Activated T-helper 17 cell treated with anti-CD3 and anti-CD28 coated beads, Interleukin-2, amount 50 U/mL, for 72 hours (primary cell): ENCODE results near the gene MCF2L2. TPM values are rescaled to one million over a fixed set of nuclear protein-coding genes. Genes with fewer than 3 reads are reported as not detected.

Experiments used
- ATAC-seq: fragments of 150-1000 bp; cut with Tn5 transposase; replicated peaks from 2 replicates; pipeline ENCODE4 v1.10.0; 2021; ENCODE audit warnings: mild to moderate bottlenecking, moderate library complexity
- H3K27ac Mint-ChIP-seq: one replicate; pipeline ENCODE4 v1.8.0; 2022; ENCODE audit warnings: mixed read lengths
- H3K27me3 Mint-ChIP-seq: one replicate; pipeline ENCODE4 v1.8.0; 2022; ENCODE audit warnings: mixed read lengths
- H3K36me3 Mint-ChIP-seq: one replicate; pipeline ENCODE4 v1.8.0; 2022; ENCODE audit warnings: low read depth, mild to moderate bottlenecking, mixed read lengths
- H3K4me1 Mint-ChIP-seq: one replicate; pipeline ENCODE4 v1.8.0; 2022; ENCODE audit warnings: mixed read lengths
- H3K4me3 Mint-ChIP-seq: one replicate; pipeline ENCODE4 v1.8.0; 2022; ENCODE audit warnings: mild to moderate bottlenecking, mixed read lengths
- H3K9me3 Mint-ChIP-seq: one replicate; pipeline ENCODE4 v1.8.0; 2022; ENCODE audit warnings: mixed read lengths
- total RNA-seq, 2 donors: library from RNA; stranded (reverse); gene quantifications; one replicate each; pipeline ENCODE4 v1.2.3, GENCODE V29; 2022

MCF2L2 gene
- total RNA-seq, 2 donors from 2014 or later, result 9.0 to 10.0 TPM

- ATAC-seq, result no peak
- Mint-ChIP-seq H3K27ac (peak overlapping the region; percentile 24), H3K4me1 (peaks cover 16% of the 10 kb centered on the region), H3K27me3 (no peaks in the 10 kb centered on the region), H3K9me3 (no peaks in the 10 kb centered on the region), H3K4me3 (no peak overlapping the region), H3K36me3 (peaks cover 20% of the 10 kb centered on the region)
Measured at GRCh38 chr3:183324083-183324482, 104.3 kb downstream of the MCF2L2 start.

GRCh38 chr3:183319371-183319770 is 109.0 kb downstream of the MCF2L2 start:
- H3K9me3 Mint-ChIP-seq, result no peaks in the 10 kb centered on the region

GRCh38 chr3:183318877-183319276 is 109.5 kb downstream of the MCF2L2 start:
- Mint-ChIP-seq H3K27me3 (no peaks in the 10 kb centered on the region), H3K4me3 (no peak overlapping the region), H3K36me3 (peaks cover 50% of the 10 kb centered on the region), H3K9me3 (no peaks in the 10 kb centered on the region), H3K27ac (no peak overlapping the region), H3K4me1 (peaks cover 13% of the 10 kb centered on the region)
- ATAC-seq, result no peak

More at GRCh38 chr3:183319371-183319770, 109.0 kb downstream of the MCF2L2 start:
- peaks cover 13% of the 10 kb centered on the region for H3K4me1 Mint-ChIP-seq
- no peak overlapping the region for H3K4me3 Mint-ChIP-seq
- no peaks in the 10 kb centered on the region for H3K27me3 Mint-ChIP-seq
- H3K36me3 Mint-ChIP-seq, result peaks cover 47% of the 10 kb centered on the region
- ATAC-seq, result no peak
- H3K27ac Mint-ChIP-seq, result peak overlapping the region; percentile 6

GRCh38 chr3:183317886-183318865 is 110.2 kb downstream of the MCF2L2 start:
- Mint-ChIP-seq H3K4me3 (no peak overlapping the region), H3K9me3 (no peaks in the 10 kb centered on the region), H3K27me3 (no peaks in the 10 kb centered on the region), H3K27ac (no peak overlapping the region), H3K4me1 (peaks cover 13% of the 10 kb centered on the region), H3K36me3 (peaks cover 47% of the 10 kb centered on the region)
- no peak for ATAC-seq

GRCh38 chr3:183317271-183317670 is 111.1 kb downstream of the MCF2L2 start:
- H3K4me3 Mint-ChIP-seq, result no peak overlapping the region
- H3K9me3 Mint-ChIP-seq, result no peaks in the 10 kb centered on the region
- peaks cover 17% of the 10 kb centered on the region for H3K4me1 Mint-ChIP-seq
- no peak for ATAC-seq
- H3K27ac Mint-ChIP-seq, result no peak overlapping the region
- H3K36me3 Mint-ChIP-seq, result peaks cover 41% of the 10 kb centered on the region
- H3K27me3 Mint-ChIP-seq, result no peaks in the 10 kb centered on the region

GRCh38 chr3:183315739-183316138 is 112.7 kb downstream of the MCF2L2 start:
- Mint-ChIP-seq H3K36me3 (peaks cover 53% of the 10 kb centered on the region), H3K27me3 (no peaks in the 10 kb centered on the region), H3K27ac (no peak overlapping the region), H3K9me3 (no peaks in the 10 kb centered on the region), H3K4me1 (peaks cover 15% of the 10 kb centered on the region), H3K4me3 (no peak overlapping the region)
- no peak for ATAC-seq

- Mint-ChIP-seq H3K36me3 (peaks cover 66% of the 10 kb centered on the region), H3K9me3 (no peaks in the 10 kb centered on the region), H3K4me3 (no peak overlapping the region), H3K27me3 (no peaks in the 10 kb centered on the region), H3K4me1 (peaks cover 3% of the 10 kb centered on the region), H3K27ac (no peak overlapping the region)
- no peak for ATAC-seq
Measured at GRCh38 chr3:183313764-183314163, 114.7 kb downstream of the MCF2L2 start.

- Mint-ChIP-seq H3K9me3 (no peaks in the 10 kb centered on the region), H3K4me3 (no peak overlapping the region)
Measured at GRCh38 chr3:183313351-183313750, 115.1 kb downstream of the MCF2L2 start.

GRCh38 chr3:183312433-183312832 is 116.0 kb downstream of the MCF2L2 start:
- H3K4me3 Mint-ChIP-seq, result no peak overlapping the region
- no peaks in the 10 kb centered on the region for H3K27me3 Mint-ChIP-seq
- H3K36me3 Mint-ChIP-seq, result peaks cover 62% of the 10 kb centered on the region
- peak overlapping the region; percentile 4 for H3K27ac Mint-ChIP-seq
- peaks cover 3% of the 10 kb centered on the region for H3K4me1 Mint-ChIP-seq
- no peak for ATAC-seq
- H3K9me3 Mint-ChIP-seq, result no peaks in the 10 kb centered on the region

More at GRCh38 chr3:183313351-183313750, 115.1 kb downstream of the MCF2L2 start:
- peaks cover 3% of the 10 kb centered on the region for H3K4me1 Mint-ChIP-seq
- peaks cover 69% of the 10 kb centered on the region for H3K36me3 Mint-ChIP-seq
- no peak overlapping the region for H3K27ac Mint-ChIP-seq
- H3K27me3 Mint-ChIP-seq, result no peaks in the 10 kb centered on the region
- ATAC-seq, result no peak

- Mint-ChIP-seq H3K4me3 (no peak overlapping the region), H3K27me3 (no peaks in the 10 kb centered on the region), H3K27ac (no peak overlapping the region), H3K9me3 (no peaks in the 10 kb centered on the region), H3K4me1 (peaks cover 8% of the 10 kb centered on the region), H3K36me3 (peaks cover 63% of the 10 kb centered on the region)
- no peak for ATAC-seq
Measured at GRCh38 chr3:183310936-183311335, 117.5 kb downstream of the MCF2L2 start.

GRCh38 chr3:183309276-183309675 is 119.1 kb downstream of the MCF2L2 start:
- Mint-ChIP-seq H3K36me3 (peaks cover 55% of the 10 kb centered on the region), H3K27me3 (no peaks in the 10 kb centered on the region), H3K27ac (no peak overlapping the region), H3K9me3 (no peaks in the 10 kb centered on the region), H3K4me1 (peaks cover 8% of the 10 kb centered on the region), H3K4me3 (no peak overlapping the region)
- no peak for ATAC-seq

- ATAC-seq, result no peak
- Mint-ChIP-seq H3K27me3 (no peaks in the 10 kb centered on the region), H3K27ac (no peak overlapping the region), H3K4me3 (no peak overlapping the region), H3K9me3 (no peaks in the 10 kb centered on the region), H3K4me1 (peaks cover 8% of the 10 kb centered on the region), H3K36me3 (peaks cover 52% of the 10 kb centered on the region)
Measured at GRCh38 chr3:183308751-183309150, 119.7 kb downstream of the MCF2L2 start.

- no peak overlapping the region for H3K4me3 Mint-ChIP-seq
- peaks cover 6% of the 10 kb centered on the region for H3K4me1 Mint-ChIP-seq
- H3K27me3 Mint-ChIP-seq, result no peaks in the 10 kb centered on the region
- H3K27ac Mint-ChIP-seq, result no peak overlapping the region
- H3K36me3 Mint-ChIP-seq, result peaks cover 59% of the 10 kb centered on the region
- no peak for ATAC-seq
- H3K9me3 Mint-ChIP-seq, result no peaks in the 10 kb centered on the region
Measured at GRCh38 chr3:183307749-183308148, 120.7 kb downstream of the MCF2L2 start.

- Mint-ChIP-seq H3K4me1 (peaks cover 5% of the 10 kb centered on the region), H3K9me3 (no peaks in the 10 kb centered on the region), H3K4me3 (peak overlapping the region; percentile 26), H3K27ac (peak overlapping the region; percentile 32), H3K36me3 (peaks cover 55% of the 10 kb centered on the region), H3K27me3 (no peaks in the 10 kb centered on the region)
- peak; percentile 97 for ATAC-seq
Measured at GRCh38 chr3:183306798-183307671, 121.4 kb downstream of the MCF2L2 start.
